AG04450 (cell line): ENCODE data around the gene DRC7. TPM values are rescaled to one million over a fixed set of nuclear protein-coding genes. Genes with fewer than 3 reads are reported as not detected.
A peak's percentile ranks its signal among the peaks of the same experiment; 100 is the strongest.
"Not testable (repeated sequence)": the region's sequence is repeated elsewhere in the genome, so short reads cannot be mapped to it uniquely, and the experiment has no call there.

Experiments used
- CTCF ChIA-PET: fragments of 300-600, 350-600 bp; formaldehyde crosslinking; extraction: SDS; loops from one replicate; lab custom pipeline; 2022; ENCODE audit warnings: antibody characterized with exemption, inconsistent platforms; lab: Charles Lee
- POLR2A ChIA-PET: fragments of 350-600 bp; formaldehyde crosslinking; extraction: SDS; loops from one replicate; lab custom pipeline; 2021; ENCODE audit warnings: antibody characterized with exemption, inconsistent platforms; lab: Yijun Ruan, JAX
- DNase-seq: peaks from one replicate; pipeline ENCODE4 v3.0.0-alpha.2; 2011; ENCODE audit warnings: low read depth, low spot score
- H3K27ac ChIP-seq: one replicate; pipeline ENCODE4 v1.5.1; 2012; ENCODE audit warnings: low read depth, low read length, control low read depth
- H3K27me3 ChIP-seq: one replicate; pipeline ENCODE4 v1.6.0; 2012; ENCODE audit warnings: low read length; ENCODE audit not compliant: control insufficient read depth, insufficient read depth
- H3K4me3 ChIP-seq: 2 replicates; pipeline ENCODE4 v1.5.1; 2011; ENCODE audit warnings: mild to moderate bottlenecking, low read depth, low read length, control low read depth
- H3K9me3 ChIP-seq: 2 replicates; pipeline ENCODE4 v1.5.1; 2012; ENCODE audit warnings: low read length; ENCODE audit not compliant: control insufficient read depth, insufficient read depth
- CTCF ChIP-seq: IDR thresholded peaks from 2 replicates; pipeline ENCODE4 v1.5.1; 2011; ENCODE audit warnings: low read depth, low read length, control low read depth, inconsistent platforms
- polyA plus RNA-seq: library from polyadenylated mRNA; depleted of rRNA; stranded (reverse); fragments of >200 nt; gene quantifications from 2 replicates; pipeline ENCODE4 v1.2.3, GENCODE V29; 2011

The DRC7 gene
- polyA plus RNA-seq, 1 experiment = not detected

GRCh38 chr16:57773655-57774295, 79.2 kb downstream of the DRC7 start:
- ChIA-PET CTCF (interaction anchor here (1.4 kb wide), 1 partner anchor 90 kb away, joined by 3 read pairs; no protein-coding TSS in a partner anchor), POLR2A (no interaction called here)
- TF ChIP-seq CTCF = no peak
- no peak for DNase-seq
- Histone ChIP-seq H3K27ac (no peak overlapping the region), H3K4me3 (no peak overlapping the region), H3K27me3 (no peaks in the 10 kb centered on the region), H3K9me3 (no peaks in the 10 kb centered on the region)

GRCh38 chr16:57774705-57775285, 80.2 kb downstream of the DRC7 start:
- Histone ChIP-seq H3K27me3 (no peaks in the 10 kb centered on the region), H3K4me3 (no peak overlapping the region), H3K9me3 (no peaks in the 10 kb centered on the region), H3K27ac (no peak overlapping the region)
- POLR2A ChIA-PET = no interaction called here
- CTCF ChIA-PET = no interaction called here
- DNase-seq = no peak
- TF ChIP-seq CTCF = no peak

GRCh38 chr16:57775661-57776469, 81.3 kb downstream of the DRC7 start:
- DNase-seq = no peak
- ChIA-PET CTCF (no interaction called here), POLR2A (no interaction called here)
- no peak overlapping the region for H3K4me3 ChIP-seq
- TF ChIP-seq CTCF = peak; percentile 23
- no peaks in the 10 kb centered on the region for H3K27me3 ChIP-seq
- H3K27ac ChIP-seq = no peak overlapping the region
- no peaks in the 10 kb centered on the region for H3K9me3 ChIP-seq

GRCh38 chr16:57778658-57779057, 84.1 kb downstream of the DRC7 start:
- TF ChIP-seq CTCF = no peak
- no peak for DNase-seq
- no peaks in the 10 kb centered on the region for H3K27me3 ChIP-seq
- POLR2A ChIA-PET = interaction anchor here (1.3 kb wide), 1 partner anchor 9 kb away, joined by 3 read pairs; no protein-coding TSS in a partner anchor
- H3K9me3 ChIP-seq = no peaks in the 10 kb centered on the region
- no peak overlapping the region for H3K4me3 ChIP-seq
- CTCF ChIA-PET = interaction anchor here (0.6 kb wide), 1 partner anchor 142 kb away, joined by 4 read pairs; no protein-coding TSS in a partner anchor
- H3K27ac ChIP-seq = no peak overlapping the region

GRCh38 chr16:57779836-57780235, 85.2 kb downstream of the DRC7 start:
- POLR2A ChIA-PET, DNase-seq, H3K27ac ChIP-seq, H3K9me3 ChIP-seq, H3K4me3 ChIP-seq, H3K27me3 ChIP-seq, CTCF ChIA-PET: not testable (repeated sequence)
